Gastrocnemius medialis (tissue), 4 donors: ENCODE results near the gene POLR3C.

Experiments
- CTCF ChIP-seq, 5 experiments: fragments of 450-650 bp in 3 of 5; fragments of 200-600 bp in 2 of 5; sonication (generic) in 2 of 5; IDR thresholded peaks in 4 of 5; conservative IDR thresholded peaks in 1 of 5; 1 replicate in 4 of 5; 2 replicates in 1 of 5; pipeline ENCODE4 v1.5.1; 2016 to 2019; ENCODE audit warnings: antibody characterized with exemption in 5 of 5, mild to moderate bottlenecking in 3 of 5, moderate library complexity in 3 of 5
- POLR2A ChIP-seq, 2 donors: fragments of 450-650 bp; IDR thresholded peaks; one replicate each; pipeline ENCODE4 v1.6.1; 2017; ENCODE audit warnings: antibody characterized with exemption in 2 of 2, mild to moderate bottlenecking in 2 of 2, moderate library complexity in 2 of 2

- TF ChIP-seq CTCF (IDR thresholded peaks at IDR 0.05 in 4 of 5, conservative IDR thresholded peaks at IDR 0.05 in 1 of 5) (no peak), POLR2A (IDR thresholded peaks at IDR 0.05) (no peak)
These were observed 17.2 kb upstream of the POLR3C start for GRCh38 chr1:145806844-145807243.
